HepG2 (cell line): ENCODE data around the gene RAPGEF2. TPM values are rescaled to one million over a fixed set of nuclear protein-coding genes. Genes with fewer than 3 reads are reported as not detected.

Experiments
- ATAC-seq: fragments of 200-7000 bp; cut with Tn5 transposase; 3 replicates; pipeline ENCODE4 v1.9.1; 2020; ENCODE audit warnings: mild to moderate bottlenecking, moderate library complexity
- BruUV-seq: library from RNA; stranded (reverse); fragments of 400-500 nt; replicated peaks from 2 replicates; lab custom pipeline; 2021; lab: Mats Ljungman, UMichigan
- CTCF ChIA-PET: fragments of 300-600 bp; formaldehyde crosslinking; extraction: SDS; loops from one replicate; lab custom pipeline; 2021; ENCODE audit warnings: low total read pairs, inconsistent platforms, low intra/inter-chr PET ratio; lab: Yijun Ruan, JAX
- POLR2A ChIA-PET: fragments of 350-600 bp; sonication (Branson Sonifier 250); formaldehyde crosslinking; loops from one replicate; lab custom pipeline; 2020; ENCODE audit warnings: antibody characterized with exemption, inconsistent platforms; lab: Yijun Ruan, JAX
- DNase-seq: peaks from one replicate; pipeline ENCODE4 v3.0.0-alpha.2; 2015; ENCODE audit warnings: low spot score
- FAIRE-seq: peaks from 3 replicates; lab custom pipeline; 2011; peaks lifted over from hg19 to GRCh38; lab: Jason Lieb, UNC
- H2AFZ ChIP-seq: one replicate; pipeline ENCODE4 v1.6.1; 2011; ENCODE audit warnings: low read length, inconsistent platforms
- H3K27ac ChIP-seq: fragments of 300-600 bp; 3 replicates; pipeline ENCODE4 v1.8.0; 2011; ENCODE audit warnings: mixed run types, mild to moderate bottlenecking, mixed read lengths, low read length, inconsistent platforms; ENCODE audit not compliant: insufficient read depth; ENCODE audit errors: extremely low read length
- H3K27me3 ChIP-seq, 2 experiments: fragments of 200-600 bp in 1 of 2; 2 replicates in 1 of 2; 3 replicates in 1 of 2; pipeline versions ENCODE4 v1.6.0 to v1.8.0; 2011; ENCODE audit warnings: low read length in 2 of 2, mild to moderate bottlenecking in 2 of 2, moderate library complexity in 2 of 2, inconsistent platforms in 1 of 2; ENCODE audit not compliant: insufficient read depth in 2 of 2, control insufficient read depth in 1 of 2
- H3K36me3 ChIP-seq, 2 experiments: fragments of 200-600 bp in 1 of 2; replicated peaks in 1 of 2; 2 replicates in 1 of 2; 3 replicates in 1 of 2; pipeline versions ENCODE4 v1.5.1 to v1.8.0; 2011; ENCODE audit warnings: low read length in 2 of 2, inconsistent platforms in 1 of 2; ENCODE audit not compliant: insufficient read depth in 2 of 2, control insufficient read depth in 1 of 2
- H3K4me1 ChIP-seq: 2 replicates; pipeline ENCODE4 v1.5.1; 2012; ENCODE audit warnings: low read length, inconsistent platforms; ENCODE audit not compliant: insufficient read depth
- H3K4me2 ChIP-seq: 2 replicates; pipeline ENCODE4 v1.6.0; 2011; ENCODE audit warnings: low read depth, low read length, inconsistent platforms
- H3K4me3 ChIP-seq, 3 experiments: fragments of 200-600 bp in 1 of 3; sonication (generic), shearing (Covaris generic) in 1 of 3; replicated peaks in 1 of 3; 2 replicates each; pipeline ENCODE4 v1.5.1; 2011 to 2016; ENCODE audit warnings: low read length in 3 of 3, inconsistent platforms in 2 of 3, low read depth in 2 of 3, mild to moderate bottlenecking in 2 of 3, control low read depth in 1 of 3, mixed read lengths in 1 of 3; ENCODE audit not compliant: insufficient read depth in 1 of 3
- H3K79me2 ChIP-seq: one replicate; pipeline ENCODE4 v1.6.1; 2011; ENCODE audit warnings: low read length, inconsistent platforms; ENCODE audit not compliant: insufficient read depth
- H3K9ac ChIP-seq: 2 replicates; pipeline ENCODE4 v1.6.0; 2011; ENCODE audit warnings: mild to moderate bottlenecking, low read depth, low read length, inconsistent platforms; ENCODE audit not compliant: insufficient read depth
- H3K9me3 ChIP-seq: 2 replicates; pipeline ENCODE4 v1.5.1; 2012; ENCODE audit warnings: mild to moderate bottlenecking, low read length
- H4K20me1 ChIP-seq: 2 replicates; pipeline ENCODE4 v1.6.0; 2011; ENCODE audit warnings: inconsistent platforms, mild to moderate bottlenecking, low read length, moderate library complexity; ENCODE audit not compliant: insufficient read depth
- NR3C1 ChIP-seq: sonication (generic); formaldehyde crosslinking; IDR thresholded peaks from 2 replicates; pipeline ENCODE4 v1.4.0; 2020; ENCODE audit warnings: missing genetic modification reagents
- ZNF34 ChIP-seq: sonication (generic); formaldehyde crosslinking; IDR thresholded peaks from 2 replicates; pipeline ENCODE4 v1.4.0; 2020; ENCODE audit warnings: mild to moderate bottlenecking, missing genetic modification reagents, borderline replicate concordance
- WGBS: methylation state at CpG from one replicate; pipeline ENCODE4 v1.1.6; 2017; ENCODE audit warnings: low lambda C conversion rate; 5-methylcytosine and 5-hydroxymethylcytosine counted together
- in situ Hi-C: cut with HindIII; loops from 2 replicates; pipeline ENCODE4 v1.10.0; 2017; ENCODE audit warnings: low pct_unique_long_range_greater_than_20kb; ENCODE audit not compliant: extremely low pct_ligation_motif_present
- intact Hi-C: fragments of 100-400 bp; cut with micrococcal nuclease; formaldehyde crosslinking; loops from one replicate; pipeline ENCODE4 v1.10.0; 2022; ENCODE audit not compliant: unreplicated experiment
- polyA plus RNA-seq, 8 experiments: library from polyadenylated mRNA; depleted of rRNA in 3 of 8; stranded (reverse) in 7 of 8; unstranded in 1 of 8; fragments of >200 nt; fragmentation: Illumina TruSeq in 4 of 8; extraction: Trizol in 4 of 8; gene quantifications; 2 replicates each; pipeline versions ENCODE4 v1.2.1 to v1.2.3, GENCODE V29; 2011 to 2016; ENCODE audit warnings: low read depth in 4 of 8, missing spikeins in 1 of 8, mixed read lengths in 1 of 8; ENCODE audit not compliant: insufficient read depth in 1 of 8
- total RNA-seq, 5 experiments: library from RNA; depleted of rRNA; stranded (reverse); fragments of >200 nt; fragmentation: Illumina TruSeq; extraction: Trizol; gene quantifications; 2 replicates each; pipeline ENCODE4 v1.2.3, GENCODE V29; 2016; ENCODE audit warnings: low read depth in 1 of 5
- TF ChIP-seq, protein P1 (sequence below): sonication (generic); formaldehyde crosslinking; IDR thresholded peaks from 2 replicates; pipeline ENCODE4 v1.4.0; 2020; ENCODE audit warnings: missing genetic modification reagents
- TF ChIP-seq, protein P2 (sequence below): sonication (generic); formaldehyde crosslinking; IDR thresholded peaks from 2 replicates; pipeline ENCODE4 v1.5.1; 2020; ENCODE audit warnings: mild to moderate bottlenecking, missing genetic modification reagents, moderate library complexity

Gene RAPGEF2
- total and polyA plus RNA-seq, 2 of the 13 experiments (the other 11 are each of a cell fraction or from before 2014, with no cell fraction given), result 19.2 to 23.0 TPM

DNA sequence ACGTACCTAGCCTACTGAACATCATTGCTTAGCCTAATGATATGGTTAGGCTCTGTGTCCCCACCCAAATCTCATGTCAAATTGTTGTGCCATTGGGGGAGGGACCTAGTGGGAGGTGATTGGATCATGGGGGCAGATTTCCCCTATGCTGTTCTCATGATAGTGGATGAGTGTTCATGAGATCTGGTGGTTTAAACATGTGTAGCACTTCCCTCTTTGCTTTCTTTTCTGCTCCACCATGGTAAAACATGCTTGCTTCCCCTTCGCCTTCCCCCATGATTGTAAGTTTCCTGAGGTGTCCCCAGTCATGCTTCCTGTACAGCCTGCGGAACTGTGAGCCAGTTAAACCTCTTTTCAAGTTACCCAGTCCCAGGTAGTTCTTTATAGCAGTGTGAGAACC, 102.6 kb downstream of the RAPGEF2 start:
- intact Hi-C loops, result loop anchor here (10.0 kb wide), 1 partner anchor 109 kb away; no protein-coding TSS in a partner anchor

More for the DNA sequence above, 102.6 kb downstream of the RAPGEF2 start:
- peaks cover 13% of the 10 kb centered on the region for H3K4me1 ChIP-seq
- in situ Hi-C loops, result loop anchor here (10.0 kb wide), 1 partner anchor 481 kb away; the partner anchor contains the start of gene PPID
- no peak overlapping the region for H3K9ac ChIP-seq
- no peak overlapping the region for H3K27ac ChIP-seq
- no peaks in the 10 kb centered on the region for H3K36me3 ChIP-seq
- H3K4me3 ChIP-seq, result no peak overlapping the region
- no peak overlapping the region for H3K4me2 ChIP-seq
- H3K9me3 ChIP-seq, result no peaks in the 10 kb centered on the region
- no peak for FAIRE-seq
- WGBS, result 93% methylated on average over 3 of the region's 3 CpGs
- no peak overlapping the region for H2AFZ ChIP-seq
- H4K20me1 ChIP-seq, result no peaks in the 10 kb centered on the region
- TF ChIP-seq ZNF34 (CRISPR knock-in tag), result no peak
- TF ChIP-seq, protein P1, sequence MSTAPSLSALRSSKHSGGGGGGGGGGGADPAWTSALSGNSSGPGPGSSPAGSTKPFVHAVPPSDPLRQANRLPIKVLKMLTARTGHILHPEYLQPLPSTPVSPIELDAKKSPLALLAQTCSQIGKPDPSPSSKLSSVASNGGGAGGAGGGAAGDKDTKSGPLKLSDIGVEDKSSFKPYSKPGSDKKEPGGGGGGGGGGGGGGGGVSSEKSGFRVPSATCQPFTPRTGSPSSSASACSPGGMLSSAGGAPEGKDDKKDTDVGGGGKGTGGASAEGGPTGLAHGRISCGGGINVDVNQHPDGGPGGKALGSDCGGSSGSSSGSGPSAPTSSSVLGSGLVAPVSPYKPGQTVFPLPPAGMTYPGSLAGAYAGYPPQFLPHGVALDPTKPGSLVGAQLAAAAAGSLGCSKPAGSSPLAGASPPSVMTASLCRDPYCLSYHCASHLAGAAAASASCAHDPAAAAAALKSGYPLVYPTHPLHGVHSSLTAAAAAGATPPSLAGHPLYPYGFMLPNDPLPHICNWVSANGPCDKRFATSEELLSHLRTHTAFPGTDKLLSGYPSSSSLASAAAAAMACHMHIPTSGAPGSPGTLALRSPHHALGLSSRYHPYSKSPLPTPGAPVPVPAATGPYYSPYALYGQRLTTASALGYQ (CRISPR knock-in tag), result no peak
- TF ChIP-seq NR3C1, result no peak
- TF ChIP-seq, protein P2, sequence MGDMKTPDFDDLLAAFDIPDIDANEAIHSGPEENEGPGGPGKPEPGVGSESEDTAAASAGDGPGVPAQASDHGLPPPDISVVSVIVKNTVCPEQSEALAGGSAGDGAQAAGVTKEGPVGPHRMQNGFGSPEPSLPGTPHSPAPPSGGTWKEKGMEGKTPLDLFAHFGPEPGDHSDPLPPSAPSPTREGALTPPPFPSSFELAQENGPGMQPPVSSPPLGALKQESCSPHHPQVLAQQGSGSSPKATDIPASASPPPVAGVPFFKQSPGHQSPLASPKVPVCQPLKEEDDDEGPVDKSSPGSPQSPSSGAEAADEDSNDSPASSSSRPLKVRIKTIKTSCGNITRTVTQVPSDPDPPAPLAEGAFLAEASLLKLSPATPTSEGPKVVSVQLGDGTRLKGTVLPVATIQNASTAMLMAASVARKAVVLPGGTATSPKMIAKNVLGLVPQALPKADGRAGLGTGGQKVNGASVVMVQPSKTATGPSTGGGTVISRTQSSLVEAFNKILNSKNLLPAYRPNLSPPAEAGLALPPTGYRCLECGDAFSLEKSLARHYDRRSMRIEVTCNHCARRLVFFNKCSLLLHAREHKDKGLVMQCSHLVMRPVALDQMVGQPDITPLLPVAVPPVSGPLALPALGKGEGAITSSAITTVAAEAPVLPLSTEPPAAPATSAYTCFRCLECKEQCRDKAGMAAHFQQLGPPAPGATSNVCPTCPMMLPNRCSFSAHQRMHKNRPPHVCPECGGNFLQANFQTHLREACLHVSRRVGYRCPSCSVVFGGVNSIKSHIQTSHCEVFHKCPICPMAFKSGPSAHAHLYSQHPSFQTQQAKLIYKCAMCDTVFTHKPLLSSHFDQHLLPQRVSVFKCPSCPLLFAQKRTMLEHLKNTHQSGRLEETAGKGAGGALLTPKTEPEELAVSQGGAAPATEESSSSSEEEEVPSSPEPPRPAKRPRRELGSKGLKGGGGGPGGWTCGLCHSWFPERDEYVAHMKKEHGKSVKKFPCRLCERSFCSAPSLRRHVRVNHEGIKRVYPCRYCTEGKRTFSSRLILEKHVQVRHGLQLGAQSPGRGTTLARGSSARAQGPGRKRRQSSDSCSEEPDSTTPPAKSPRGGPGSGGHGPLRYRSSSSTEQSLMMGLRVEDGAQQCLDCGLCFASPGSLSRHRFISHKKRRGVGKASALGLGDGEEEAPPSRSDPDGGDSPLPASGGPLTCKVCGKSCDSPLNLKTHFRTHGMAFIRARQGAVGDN (CRISPR knock-in tag), result no peak
- TF ChIP-seq, all 625 proteins: peak for 0
- ChIA-PET CTCF (no interaction called here), POLR2A (no interaction called here)
- ATAC-seq (no peak), DNase-seq (no peak)
- H3K27me3 ChIP-seq, result no peaks in the 10 kb centered on the region
- H3K79me2 ChIP-seq, result no peaks in the 10 kb centered on the region
- no TSS peak for BruUV-seq
